WERI-Rb-1 (cell line): ENCODE results near the gene LEAP2.

Experiments
- DNase-seq: peaks from one replicate; pipeline ENCODE4 v3.0.0-alpha.2; 2020
- H3K27ac ChIP-seq: fragments of 250-450 bp; sonication (Bioruptor Pico); 2 replicates; pipeline ENCODE4 v1.5.1; 2020; ENCODE audit warnings: mild to moderate bottlenecking, moderate library complexity
- H3K27me3 ChIP-seq: fragments of 250-450 bp; sonication (Bioruptor Pico); 2 replicates; pipeline ENCODE4 v1.5.1; 2021; ENCODE audit warnings: mild to moderate bottlenecking, low read depth, moderate library complexity; ENCODE audit not compliant: insufficient read depth, severe bottlenecking
- H3K36me3 ChIP-seq: fragments of 250-450 bp; sonication (Bioruptor Pico); 2 replicates; pipeline ENCODE4 v1.5.1; 2020; ENCODE audit warnings: mild to moderate bottlenecking, moderate library complexity
- H3K4me3 ChIP-seq: 2 replicates; pipeline ENCODE4 v1.5.1; 2011; ENCODE audit warnings: low read depth, mild to moderate bottlenecking, control low read depth, low read length
- H3K9me3 ChIP-seq: fragments of 250-450 bp; sonication (Bioruptor Pico); 2 replicates; pipeline ENCODE4 v1.5.1; 2021; ENCODE audit warnings: mild to moderate bottlenecking, moderate library complexity; ENCODE audit not compliant: severe bottlenecking
- TF ChIP-seq, protein P1 (sequence below): IDR thresholded peaks from 2 replicates; pipeline ENCODE4 v1.5.1; 2011; ENCODE audit warnings: low read depth, mild to moderate bottlenecking, control low read depth, inconsistent platforms, low read length

The LEAP2 gene

DNA sequence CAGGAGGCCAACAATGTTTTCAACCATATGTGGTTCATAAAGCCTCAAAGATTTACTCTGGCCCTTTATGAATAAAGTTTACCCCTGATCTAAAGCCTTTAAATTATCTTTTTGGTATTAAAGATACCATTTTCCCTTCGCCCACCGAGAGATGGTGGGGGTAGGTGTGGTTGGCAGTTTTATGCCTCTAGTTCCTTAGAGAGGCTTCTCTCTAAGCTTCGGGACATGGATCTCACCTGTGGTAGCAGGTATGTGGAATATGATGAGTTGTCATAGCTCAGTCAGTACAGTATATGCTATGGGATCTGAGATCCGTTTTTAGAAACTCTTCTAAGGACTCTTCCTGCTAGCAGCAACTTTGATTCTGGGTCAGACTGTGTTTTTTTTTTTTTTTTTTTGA lies 4.7 kb upstream of the LEAP2 start:
- Histone ChIP-seq H3K36me3 (peaks cover 46% of the 10 kb centered on the region), H3K27ac (no peak overlapping the region), H3K9me3 (no peaks in the 10 kb centered on the region), H3K27me3 (no peaks in the 10 kb centered on the region), H3K4me3 (no peak overlapping the region)
- DNase-seq, result no peak
- TF ChIP-seq, protein P1, sequence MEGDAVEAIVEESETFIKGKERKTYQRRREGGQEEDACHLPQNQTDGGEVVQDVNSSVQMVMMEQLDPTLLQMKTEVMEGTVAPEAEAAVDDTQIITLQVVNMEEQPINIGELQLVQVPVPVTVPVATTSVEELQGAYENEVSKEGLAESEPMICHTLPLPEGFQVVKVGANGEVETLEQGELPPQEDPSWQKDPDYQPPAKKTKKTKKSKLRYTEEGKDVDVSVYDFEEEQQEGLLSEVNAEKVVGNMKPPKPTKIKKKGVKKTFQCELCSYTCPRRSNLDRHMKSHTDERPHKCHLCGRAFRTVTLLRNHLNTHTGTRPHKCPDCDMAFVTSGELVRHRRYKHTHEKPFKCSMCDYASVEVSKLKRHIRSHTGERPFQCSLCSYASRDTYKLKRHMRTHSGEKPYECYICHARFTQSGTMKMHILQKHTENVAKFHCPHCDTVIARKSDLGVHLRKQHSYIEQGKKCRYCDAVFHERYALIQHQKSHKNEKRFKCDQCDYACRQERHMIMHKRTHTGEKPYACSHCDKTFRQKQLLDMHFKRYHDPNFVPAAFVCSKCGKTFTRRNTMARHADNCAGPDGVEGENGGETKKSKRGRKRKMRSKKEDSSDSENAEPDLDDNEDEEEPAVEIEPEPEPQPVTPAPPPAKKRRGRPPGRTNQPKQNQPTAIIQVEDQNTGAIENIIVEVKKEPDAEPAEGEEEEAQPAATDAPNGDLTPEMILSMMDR, result no peak

DNA sequence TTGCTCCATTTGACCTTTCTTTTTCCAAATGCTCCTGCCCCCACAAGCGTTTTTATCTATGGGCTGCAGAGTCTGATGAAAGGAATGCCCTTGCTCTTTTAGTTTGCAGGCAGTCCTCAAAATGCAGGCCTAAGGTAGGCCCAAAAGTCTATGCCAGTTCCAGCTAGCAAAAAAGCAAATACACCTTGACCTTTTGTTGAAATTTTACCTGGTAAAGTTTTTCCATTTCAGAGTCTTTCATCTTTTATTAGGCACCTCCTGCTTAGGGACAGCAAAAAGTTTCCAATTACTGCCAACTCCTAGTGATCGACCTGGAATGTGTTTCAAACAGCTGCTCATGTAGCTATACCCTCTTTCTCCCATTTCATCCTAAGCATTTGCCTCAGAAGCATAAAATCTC lies 2.7 kb upstream of the LEAP2 start:
- H3K36me3 ChIP-seq, result peaks cover 52% of the 10 kb centered on the region
- no peak overlapping the region for H3K27ac ChIP-seq
- DNase-seq, result no peak
- TF ChIP-seq, protein P1, result no peak
- no peak overlapping the region for H3K4me3 ChIP-seq
- H3K27me3 ChIP-seq, result no peaks in the 10 kb centered on the region
- H3K9me3 ChIP-seq, result no peaks in the 10 kb centered on the region

DNA sequence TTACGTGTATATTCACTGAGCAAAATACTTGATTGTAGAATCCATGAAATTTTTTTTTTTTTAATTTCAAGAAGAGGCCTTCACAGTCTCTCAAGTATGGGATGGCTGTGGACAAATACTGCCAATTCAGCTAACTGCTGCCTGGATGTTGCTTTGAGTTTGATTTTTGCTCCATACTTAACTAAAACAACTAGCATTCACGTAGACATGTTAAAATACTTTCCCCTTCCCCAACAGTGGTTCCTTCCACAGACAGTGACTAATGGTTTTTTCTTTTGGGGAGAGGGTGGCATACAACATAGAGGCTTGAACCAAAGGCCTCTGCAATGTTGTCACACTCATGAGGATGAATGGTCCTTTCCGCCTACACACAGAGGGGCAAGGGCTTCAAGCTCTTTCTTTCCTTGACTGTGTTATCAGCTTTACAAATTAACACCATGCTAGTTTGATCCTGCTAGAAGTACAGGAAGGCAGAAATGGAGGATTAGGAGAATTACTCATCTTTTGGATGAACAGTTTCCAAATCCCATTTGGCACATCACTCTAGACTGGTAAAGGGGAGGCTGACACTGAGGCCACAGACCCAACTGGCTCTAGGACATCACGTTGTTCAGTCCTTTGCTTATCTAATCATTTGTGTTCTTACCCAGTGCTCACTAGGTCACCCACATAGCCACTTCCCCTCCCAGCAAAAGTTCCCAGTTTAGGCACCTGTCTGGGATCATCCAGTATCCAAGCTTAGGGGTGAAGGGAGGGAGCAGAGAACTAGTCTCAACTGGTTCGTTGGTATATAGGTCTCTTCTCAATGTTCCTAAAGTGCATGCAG lies 1.8 kb upstream of the LEAP2 start:
- H3K4me3 ChIP-seq, result no peak overlapping the region
- TF ChIP-seq, protein P1, result no peak
- H3K9me3 ChIP-seq, result no peaks in the 10 kb centered on the region
- peaks cover 51% of the 10 kb centered on the region for H3K36me3 ChIP-seq
- no peaks in the 10 kb centered on the region for H3K27me3 ChIP-seq
- DNase-seq, result no peak
- no peak overlapping the region for H3K27ac ChIP-seq

DNA sequence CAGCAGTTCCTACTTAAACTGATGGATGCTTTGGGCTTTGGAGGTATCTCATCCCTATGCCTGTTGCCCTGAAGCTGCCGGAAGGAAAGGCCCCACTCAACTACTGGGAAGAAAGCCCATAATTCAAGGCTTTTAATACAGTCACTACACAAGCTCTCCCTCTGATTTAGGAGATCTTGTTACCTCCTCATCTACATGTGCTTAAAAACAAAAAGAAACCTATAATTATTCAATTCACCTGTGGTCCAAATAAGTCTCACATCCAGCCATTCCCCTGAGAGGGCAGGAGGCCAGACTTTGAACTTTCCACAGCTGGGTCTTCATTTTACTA lies 715 bp upstream of the LEAP2 start:
- TF ChIP-seq, protein P1, result no peak
- Histone ChIP-seq H3K9me3 (no peaks in the 10 kb centered on the region), H3K27ac (no peak overlapping the region), H3K4me3 (no peak overlapping the region), H3K36me3 (peaks cover 50% of the 10 kb centered on the region), H3K27me3 (no peaks in the 10 kb centered on the region)
- no peak for DNase-seq

DNA sequence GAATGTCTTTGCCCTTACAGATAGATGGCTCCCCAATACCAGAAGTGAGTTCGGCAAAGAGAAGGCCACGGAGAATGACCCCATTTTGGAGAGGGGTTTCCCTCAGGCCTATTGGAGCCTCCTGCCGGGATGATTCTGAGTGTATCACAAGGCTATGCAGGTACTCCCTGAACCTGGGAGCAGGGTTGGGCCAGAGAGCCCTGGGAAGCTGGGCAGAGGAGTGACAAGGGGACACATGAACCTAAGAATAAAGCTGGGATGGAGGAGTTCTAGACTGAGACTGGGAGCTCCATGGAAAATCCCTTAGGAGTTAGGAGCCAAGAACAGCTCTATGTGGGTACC lies 433 bp downstream of the LEAP2 start:
- Histone ChIP-seq H3K4me3 (no peak overlapping the region), H3K27ac (no peak overlapping the region)
- TF ChIP-seq, protein P1, result no peak

More for the DNA sequence above, 433 bp downstream of the LEAP2 start:
- no peaks in the 10 kb centered on the region for H3K9me3 ChIP-seq
- H3K36me3 ChIP-seq, result peaks cover 47% of the 10 kb centered on the region
- H3K27me3 ChIP-seq, result no peaks in the 10 kb centered on the region
- DNase-seq, result no peak
